Suppressor macrophage treated with lipopolysaccharide for 1 hour (primary cell): ENCODE results near the gene BOLA2.
"Not testable (repeated sequence)": the region's sequence is repeated elsewhere in the genome, so short reads cannot be mapped to it uniquely, and the experiment has no call there.

ENCODE experiments used
- DNase-seq, 3 donors: peaks; one replicate each; pipeline ENCODE4 v3.0.0-alpha.2; 2020 to 2022

The BOLA2 gene

DNA sequence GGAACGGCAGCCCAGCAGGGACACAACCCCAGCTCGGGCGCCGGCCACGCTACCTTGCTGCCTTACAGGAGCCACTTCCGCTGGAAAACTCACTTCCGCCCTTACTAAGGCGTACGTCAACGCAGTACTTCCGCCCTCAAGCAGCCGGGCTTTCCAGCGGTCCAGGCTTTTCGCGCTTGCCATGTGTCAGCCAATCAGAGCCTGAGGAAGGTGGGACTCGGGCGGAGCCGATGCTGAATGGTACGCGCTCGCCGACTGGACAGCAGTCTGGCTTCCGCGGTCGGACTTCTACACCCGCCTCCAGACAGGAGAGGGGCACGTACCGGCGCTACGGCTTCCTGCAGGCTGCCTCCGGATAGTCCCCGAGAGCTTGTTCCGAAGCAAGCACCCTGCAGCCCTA, at the start of gene BOLA2, which contains the start of gene SLX1B:
BOLA2 (minus strand) TSS at position 83 of the 400 bp plus-strand sequence. CDS start 98 bp downstream, outside the sequence.
SLX1B (plus strand) TSS at position 265 of the 400 bp plus-strand sequence.
- DNase-seq: not testable (repeated sequence)

DNA sequence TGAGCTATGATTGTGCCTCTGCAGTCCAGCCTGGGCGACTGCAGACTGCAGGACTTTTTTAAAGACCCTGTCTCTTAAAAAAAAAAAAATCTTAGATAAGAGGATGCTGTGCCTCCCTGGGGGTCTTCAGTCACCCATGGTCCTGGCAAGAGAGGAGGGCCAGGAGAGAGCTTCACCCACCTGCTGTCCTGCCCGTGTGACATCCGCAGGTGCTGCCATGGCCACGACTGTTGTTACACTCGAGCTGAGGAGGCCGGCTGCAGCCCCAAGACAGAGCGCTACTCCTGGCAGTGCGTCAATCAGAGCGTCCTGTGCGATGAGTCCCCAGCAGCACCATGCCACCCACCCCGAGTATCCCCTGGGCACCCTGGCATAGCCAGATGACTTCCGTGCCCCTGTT, 28.1 kb upstream of the BOLA2 start:
- DNase-seq: not testable (repeated sequence)

DNA sequence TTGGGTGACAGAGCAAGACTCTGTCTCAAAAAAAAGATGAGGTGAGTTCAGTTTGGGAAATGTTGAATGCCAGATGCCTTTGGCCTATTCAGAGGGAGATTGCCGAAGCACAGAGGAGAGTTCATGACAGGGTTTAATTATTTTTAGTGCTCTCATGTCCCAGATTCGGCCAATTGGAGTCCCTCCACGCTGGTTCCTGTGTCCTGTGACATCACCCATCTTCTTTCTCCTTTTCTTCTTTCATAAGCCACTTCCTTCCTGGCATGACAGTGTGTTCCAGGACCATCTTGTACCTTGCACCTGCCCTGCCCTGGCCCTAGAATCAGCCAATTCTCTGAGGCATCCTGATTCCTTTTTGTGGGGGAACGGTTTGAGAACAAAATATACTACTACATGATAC, 17.9 kb upstream of the BOLA2 start:
- DNase-seq: not testable (repeated sequence)

DNA sequence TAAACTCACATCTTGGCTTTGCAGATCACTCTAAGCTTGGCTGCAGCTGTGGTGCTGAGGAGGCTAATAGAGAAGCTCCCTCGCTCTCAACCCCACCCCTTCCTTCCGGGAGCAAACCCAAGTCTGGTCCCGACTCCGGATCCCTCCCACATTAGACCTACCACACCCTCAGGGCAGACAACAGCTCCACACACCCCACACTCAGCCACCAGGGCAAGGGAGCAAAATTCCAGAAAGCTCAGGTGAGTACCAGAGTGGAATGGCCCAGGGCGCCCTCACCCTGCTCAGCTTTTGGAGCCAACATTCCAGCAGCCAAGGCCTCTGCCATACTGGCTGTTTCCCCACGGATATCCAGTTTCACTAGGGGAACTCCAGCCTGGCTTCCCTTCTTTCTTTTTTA, 15.5 kb upstream of the BOLA2 start:
- not testable (repeated sequence) for DNase-seq

DNA sequence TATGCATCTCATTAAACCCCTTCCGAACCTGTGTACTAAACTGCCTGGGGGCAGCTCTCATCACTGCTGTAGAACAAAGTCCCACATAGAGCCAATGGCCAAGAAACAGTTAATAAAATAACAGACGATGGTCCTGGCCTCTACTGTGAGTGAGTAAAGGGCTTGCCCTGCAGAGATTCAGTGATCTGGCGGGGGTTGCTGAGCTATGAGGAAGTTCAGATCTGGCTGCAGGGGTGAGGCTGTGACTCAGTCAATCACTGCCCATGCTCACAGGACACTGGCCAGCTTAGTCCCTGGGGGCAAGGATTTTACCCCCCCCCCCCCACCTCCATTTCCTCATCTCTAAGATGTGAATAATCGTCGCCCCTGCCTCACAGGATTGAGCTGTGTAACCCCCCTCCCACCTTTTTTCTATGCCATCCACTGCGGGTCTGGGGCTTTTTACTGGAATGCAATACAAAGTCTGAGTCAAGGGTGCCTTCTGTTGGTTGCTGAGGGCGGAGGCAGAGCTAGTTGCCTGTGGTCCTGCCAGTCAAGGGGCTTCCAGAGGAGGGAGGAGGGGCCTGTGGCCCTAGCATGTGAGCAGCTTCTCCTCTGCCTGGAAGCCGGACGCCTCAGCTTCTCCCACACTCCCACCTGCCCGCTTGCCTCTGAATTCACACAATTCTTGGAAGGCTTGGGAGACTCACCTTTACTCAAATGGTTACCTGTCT, 13.7 kb upstream of the BOLA2 start:
- DNase-seq: not testable (repeated sequence)

DNA sequence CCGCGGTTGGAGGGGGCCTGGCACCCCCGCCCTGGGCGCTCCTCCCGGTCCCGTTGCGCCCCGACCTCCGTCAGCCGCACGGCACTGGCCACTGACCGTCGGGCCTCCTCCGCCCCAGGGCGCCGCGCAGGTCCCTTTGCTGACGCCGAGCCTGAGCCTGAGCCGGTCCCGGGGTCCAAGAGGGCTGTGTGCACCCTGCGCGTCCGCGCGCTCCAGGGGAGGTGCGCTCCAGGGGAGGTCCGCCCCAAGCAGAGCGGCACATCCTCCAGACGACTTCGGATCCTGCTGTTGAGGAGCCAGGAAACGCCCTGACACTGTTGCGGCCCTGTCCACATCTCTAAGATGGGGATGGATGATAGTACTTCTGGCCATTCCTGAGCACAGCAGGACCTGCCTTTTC, 12.8 kb upstream of the BOLA2 start:
- not testable (repeated sequence) for DNase-seq

DNA sequence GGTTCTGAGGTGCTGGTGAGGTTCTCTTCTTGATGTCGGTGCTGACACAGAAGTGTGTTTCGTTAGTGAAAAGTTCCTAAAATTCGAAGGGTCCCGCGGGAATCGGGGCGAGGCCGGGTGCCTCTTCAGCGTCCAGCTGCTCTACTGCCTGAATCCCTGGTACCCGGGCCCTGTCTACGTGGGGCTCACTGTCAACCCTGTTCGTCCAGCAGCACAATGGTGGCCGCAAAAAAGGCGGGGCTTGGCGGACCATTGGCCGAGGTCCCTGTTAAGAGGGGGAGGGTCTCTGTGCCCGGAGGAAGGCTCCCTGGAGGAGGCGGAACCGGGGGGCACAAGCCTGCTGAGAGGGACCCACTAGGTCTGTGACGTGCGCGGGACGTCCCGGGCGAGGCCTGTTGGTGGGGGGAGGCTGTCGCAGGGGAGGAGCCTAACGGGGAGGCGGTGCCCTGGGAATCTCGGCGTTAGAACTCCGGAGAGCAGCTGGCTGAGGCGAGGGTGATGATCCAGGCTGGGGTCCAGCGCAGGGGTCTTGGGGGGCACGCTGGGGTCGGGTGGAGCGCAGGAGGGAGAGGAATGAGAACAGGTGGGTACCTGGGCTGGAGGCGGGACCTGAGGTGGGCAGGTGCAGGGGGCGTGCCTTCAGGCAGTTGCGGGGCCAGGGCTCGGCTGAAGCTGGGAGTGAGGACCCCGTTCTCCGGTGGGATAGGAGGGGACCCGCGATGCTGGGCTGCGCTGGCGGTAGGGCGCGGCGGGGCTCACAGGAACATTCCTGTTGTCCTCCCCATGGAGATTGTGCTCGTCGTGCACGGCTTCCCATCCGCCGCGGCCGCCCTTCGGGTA, 12.1 kb upstream of the BOLA2 start:
- DNase-seq: not testable (repeated sequence)

DNA sequence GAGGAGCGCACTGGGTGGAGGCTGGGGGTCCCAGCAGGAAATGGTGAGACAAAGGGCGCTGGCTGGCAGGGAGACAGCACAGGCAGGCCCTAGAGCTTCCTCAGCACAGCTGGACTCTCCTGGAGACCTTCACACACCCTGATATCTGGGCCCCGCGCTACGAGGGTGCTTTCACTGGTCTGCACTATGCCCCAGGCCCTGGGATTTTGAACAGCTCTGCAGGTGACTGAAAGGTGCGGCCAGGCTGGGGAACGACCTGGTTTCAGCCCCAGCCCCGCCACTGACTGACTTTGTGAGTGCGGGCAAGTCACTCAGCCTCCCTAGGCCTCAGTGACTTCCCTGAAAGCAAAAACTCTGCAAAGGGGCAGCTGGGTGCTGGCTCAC, 6.5 kb upstream of the BOLA2 start:
- not testable (repeated sequence) for DNase-seq

DNA sequence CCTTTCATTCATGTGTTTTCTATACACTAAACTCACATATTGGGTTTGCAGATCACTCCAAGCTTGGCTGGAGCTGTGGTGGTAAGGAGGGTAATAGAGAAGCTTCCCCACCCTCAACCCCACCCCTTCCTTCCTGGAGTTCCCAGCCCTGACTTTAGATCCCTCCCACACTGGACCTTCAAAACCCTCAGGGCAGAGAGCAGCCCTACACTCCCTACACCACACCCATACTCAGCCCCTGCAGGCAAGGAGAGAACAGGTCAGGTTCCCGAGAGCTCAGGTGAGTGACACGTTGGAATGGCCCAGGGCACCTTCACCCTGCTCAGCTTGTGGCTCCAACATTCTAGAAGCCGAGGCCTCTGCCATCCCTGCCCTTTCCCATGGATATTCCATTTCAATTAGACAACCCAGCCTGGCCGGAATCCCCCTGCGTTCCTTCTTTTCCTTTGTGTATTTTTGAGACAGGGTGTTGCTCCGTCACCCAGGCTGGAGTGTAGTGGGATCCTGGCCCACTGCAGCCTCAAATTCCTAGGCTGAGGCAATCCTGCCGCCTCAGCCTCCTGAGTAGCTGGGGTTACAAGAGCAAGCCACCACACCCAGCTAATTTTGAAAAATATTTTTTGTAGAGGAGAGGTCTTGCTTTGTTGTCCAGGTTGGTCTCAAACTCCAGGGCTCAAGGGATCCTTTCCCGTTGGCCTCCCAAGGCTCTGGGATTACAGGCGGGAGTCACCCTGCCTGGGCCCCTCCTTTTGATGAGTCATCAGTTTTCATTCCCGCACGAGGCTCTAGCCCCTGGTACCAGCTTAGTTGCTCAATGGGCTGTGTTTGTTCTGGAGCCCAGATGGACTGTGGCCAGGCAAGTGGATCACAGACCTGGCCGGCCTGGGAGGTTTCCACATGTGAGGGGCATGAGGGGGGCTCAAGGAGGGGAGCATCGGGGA, 5.8 kb upstream of the BOLA2 start, which contains the start of gene SULT1A4:
SULT1A4 (plus strand) TSS at position 208 of the 941 bp plus-strand sequence. CDS start 1,473 bp downstream, outside the sequence.
- not testable (repeated sequence) for DNase-seq

DNA sequence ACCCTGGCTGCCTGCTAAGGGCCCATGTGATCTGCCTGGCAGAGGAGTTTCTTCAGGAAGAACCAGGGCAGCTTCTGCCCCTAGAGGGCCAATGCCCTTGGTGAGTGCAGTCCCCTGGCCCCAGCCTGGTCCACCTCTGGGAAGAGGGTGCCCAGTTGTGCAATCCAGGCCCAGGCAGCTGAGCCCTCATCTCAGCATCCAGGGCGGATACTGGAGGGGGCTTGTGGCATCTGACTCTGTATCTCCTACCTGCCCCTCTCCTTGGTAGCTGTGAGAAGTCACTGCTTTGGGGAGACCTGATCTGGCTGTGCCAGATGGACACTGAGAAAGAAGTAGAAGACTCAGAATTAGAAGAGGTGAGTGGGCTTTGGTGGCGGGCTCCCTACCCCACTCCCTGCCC, 3.5 kb upstream of the BOLA2 start:
- not testable (repeated sequence) for DNase-seq

DNA sequence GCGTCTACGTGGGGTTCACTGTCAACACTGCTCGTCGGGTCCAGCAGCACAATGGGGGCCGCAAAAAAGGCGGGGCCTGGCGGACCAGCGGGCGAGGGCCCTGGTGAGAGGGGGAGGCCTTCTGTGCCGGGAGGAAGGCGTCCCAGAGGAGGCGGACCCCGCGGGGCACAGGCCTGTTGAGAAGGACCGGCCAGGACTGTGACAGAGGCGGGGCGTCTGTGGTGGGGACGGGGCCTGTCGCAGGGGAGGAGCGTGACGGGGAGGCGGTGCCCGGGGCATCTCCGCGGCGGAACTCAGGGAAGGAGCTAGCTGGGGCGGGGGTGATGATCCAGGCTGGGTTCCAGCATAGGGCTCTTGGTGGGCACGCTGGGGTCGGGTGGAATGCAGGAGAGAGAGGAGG, 677 bp upstream of the BOLA2 start:
- DNase-seq: not testable (repeated sequence)

DNA sequence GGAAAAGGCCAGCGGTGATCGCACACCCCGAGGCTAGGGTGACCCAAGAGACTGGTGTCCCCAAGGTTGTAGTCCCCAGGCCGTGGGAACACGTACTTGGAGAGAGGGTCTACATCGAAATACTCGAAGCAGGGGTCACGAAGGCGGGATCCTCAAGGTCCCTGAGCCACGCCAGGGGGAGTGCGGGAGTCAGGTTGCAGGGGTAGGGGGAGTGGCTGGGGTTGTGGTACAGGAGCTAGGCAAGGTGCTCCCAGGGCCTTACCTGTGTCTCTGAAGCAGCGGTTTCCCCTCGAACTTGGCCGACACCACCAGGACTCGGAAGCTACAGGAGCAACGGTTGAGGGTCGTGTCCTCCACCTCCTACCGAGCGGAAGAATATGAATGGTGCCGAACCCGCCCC, 397 bp downstream of the BOLA2 start:
- DNase-seq: not testable (repeated sequence)

DNA sequence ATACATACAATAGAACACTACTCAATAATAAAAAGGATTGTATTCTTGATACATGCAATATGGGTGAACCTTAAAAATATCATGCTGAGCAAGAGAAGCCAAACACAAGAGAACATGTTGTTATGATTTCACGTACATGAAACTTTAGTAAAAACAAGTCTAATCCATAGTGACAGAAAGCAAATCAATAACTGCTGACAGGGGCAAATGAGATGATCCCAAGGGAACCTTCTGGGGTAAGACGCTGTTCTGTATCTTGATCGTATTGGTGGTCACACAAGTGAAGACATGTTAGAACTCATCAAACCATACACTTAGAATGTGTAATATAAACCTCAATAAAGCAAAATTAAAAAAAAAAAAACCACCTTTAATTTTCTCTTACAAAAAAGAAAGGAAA, 28.8 kb downstream of the BOLA2 start:
- DNase-seq: not testable (repeated sequence)

DNA sequence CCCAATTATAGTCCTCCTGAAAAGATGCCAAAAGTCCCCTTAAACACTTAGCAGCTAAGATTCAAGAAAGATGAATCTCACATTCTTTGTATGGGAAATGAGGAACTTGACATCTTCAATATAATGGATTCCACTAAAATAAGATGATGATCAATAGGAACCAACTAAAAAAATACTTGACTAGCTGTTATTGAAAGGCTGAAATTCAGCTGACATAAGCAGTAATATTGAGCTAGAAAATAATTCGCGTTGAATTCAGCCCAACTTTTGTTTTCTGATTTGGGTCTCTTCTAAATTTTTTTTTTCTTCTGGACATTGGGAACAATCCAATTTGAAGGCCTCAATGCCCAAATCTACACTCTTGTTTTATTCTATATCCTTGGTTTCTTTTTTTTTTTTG, 30.6 kb downstream of the BOLA2 start:
- DNase-seq: not testable (repeated sequence)

DNA sequence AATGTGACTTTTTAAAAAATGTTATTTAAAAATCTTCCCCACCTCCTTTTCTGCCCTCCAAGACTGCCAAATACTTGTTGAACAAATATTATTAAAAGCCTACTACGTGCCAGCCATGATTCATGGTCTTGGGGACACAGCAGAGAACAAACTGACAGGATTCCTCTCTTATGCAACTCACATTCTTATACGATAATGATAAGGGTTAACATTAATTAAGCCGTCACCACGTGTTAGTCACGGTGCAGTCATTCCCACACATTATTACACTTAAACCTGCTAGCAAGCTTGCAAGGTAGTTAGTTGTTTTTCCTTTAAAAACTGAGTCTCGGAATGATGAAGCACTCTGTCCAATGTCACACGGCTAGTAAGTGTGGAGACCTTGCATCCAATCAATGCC, 48.9 kb downstream of the BOLA2 start:
- not testable (repeated sequence) for DNase-seq
